GM20000 (cell line): ENCODE measurements around the gene RARRES1.
"Not testable (repeated sequence)": the region's sequence is repeated elsewhere in the genome, so short reads cannot be mapped to it uniquely, and the experiment has no call there.

ENCODE experiments used
- DNase-seq: peaks from one replicate; pipeline ENCODE4 v3.0.0; 2012; ENCODE audit warnings: low spot score
- TF ChIP-seq, protein P1 (sequence below): IDR thresholded peaks from 2 replicates; pipeline ENCODE4 v1.5.1; 2012; ENCODE audit warnings: mild to moderate bottlenecking, control low read depth; ENCODE audit errors: extremely low read depth, missing control alignments

The RARRES1 gene

DNA sequence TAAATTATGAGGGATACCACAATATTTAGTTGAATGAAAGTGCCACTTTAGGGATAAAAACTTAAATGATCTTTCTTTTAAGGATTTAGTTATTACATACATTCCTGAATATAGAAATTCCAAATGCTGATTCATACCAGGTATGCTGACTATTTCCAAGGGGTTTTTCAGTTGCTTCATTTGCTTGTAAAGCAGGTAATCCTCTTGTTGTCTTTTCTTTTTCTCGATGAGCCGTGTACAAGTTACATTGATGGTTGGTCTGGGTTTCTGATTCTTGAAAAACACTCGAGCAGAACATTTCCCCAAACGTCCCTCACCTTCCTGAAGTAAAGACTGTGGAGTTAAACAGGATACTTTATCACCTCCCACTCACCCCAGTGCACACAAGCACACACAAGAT, 21.7 kb downstream of the RARRES1 start:
- TF ChIP-seq, protein P1, sequence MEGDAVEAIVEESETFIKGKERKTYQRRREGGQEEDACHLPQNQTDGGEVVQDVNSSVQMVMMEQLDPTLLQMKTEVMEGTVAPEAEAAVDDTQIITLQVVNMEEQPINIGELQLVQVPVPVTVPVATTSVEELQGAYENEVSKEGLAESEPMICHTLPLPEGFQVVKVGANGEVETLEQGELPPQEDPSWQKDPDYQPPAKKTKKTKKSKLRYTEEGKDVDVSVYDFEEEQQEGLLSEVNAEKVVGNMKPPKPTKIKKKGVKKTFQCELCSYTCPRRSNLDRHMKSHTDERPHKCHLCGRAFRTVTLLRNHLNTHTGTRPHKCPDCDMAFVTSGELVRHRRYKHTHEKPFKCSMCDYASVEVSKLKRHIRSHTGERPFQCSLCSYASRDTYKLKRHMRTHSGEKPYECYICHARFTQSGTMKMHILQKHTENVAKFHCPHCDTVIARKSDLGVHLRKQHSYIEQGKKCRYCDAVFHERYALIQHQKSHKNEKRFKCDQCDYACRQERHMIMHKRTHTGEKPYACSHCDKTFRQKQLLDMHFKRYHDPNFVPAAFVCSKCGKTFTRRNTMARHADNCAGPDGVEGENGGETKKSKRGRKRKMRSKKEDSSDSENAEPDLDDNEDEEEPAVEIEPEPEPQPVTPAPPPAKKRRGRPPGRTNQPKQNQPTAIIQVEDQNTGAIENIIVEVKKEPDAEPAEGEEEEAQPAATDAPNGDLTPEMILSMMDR, result no peak
- DNase-seq, result no peak

DNA sequence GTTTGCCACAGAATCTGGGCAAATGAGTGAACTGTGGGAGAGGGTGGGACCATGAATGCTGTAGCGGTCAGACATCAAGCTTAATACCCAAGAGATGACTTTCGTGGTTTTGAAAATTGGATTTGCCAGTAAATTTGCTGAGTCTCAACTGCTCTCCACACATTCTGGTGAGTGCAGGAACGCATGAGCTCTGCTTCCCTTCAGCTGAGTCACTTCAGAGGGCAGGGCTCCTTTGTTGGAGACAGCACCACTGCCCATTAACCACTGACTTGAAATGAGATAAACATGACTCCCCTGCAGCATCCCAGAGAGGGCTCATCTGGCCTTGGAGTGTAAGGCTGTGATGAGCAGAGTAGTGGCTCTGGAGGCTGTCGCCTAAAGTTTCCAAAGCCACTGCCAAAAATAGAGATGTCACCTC, 22.6 kb downstream of the RARRES1 start:
- TF ChIP-seq, protein P1, result no peak
- DNase-seq, result no peak

DNA sequence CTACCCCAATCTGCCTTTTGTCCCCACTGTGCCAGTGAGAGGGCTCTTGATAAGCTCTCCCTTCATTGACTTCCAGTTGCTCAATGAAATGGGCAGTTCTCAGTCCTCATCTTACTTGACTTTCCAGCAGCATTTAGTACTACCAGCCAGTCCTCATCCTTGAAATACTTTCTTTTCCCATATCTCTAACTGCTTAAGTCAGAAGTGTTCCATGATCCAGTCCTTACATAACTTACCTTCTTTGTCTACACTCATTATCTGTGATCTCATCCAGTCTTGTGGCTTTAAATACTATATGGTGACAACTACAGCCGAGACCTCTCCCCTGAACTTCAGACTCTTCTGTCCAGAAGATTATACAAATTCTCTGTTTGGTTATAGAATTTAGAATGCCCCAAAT, 28.7 kb downstream of the RARRES1 start:
- no peak for DNase-seq
- TF ChIP-seq, protein P1, result no peak

DNA sequence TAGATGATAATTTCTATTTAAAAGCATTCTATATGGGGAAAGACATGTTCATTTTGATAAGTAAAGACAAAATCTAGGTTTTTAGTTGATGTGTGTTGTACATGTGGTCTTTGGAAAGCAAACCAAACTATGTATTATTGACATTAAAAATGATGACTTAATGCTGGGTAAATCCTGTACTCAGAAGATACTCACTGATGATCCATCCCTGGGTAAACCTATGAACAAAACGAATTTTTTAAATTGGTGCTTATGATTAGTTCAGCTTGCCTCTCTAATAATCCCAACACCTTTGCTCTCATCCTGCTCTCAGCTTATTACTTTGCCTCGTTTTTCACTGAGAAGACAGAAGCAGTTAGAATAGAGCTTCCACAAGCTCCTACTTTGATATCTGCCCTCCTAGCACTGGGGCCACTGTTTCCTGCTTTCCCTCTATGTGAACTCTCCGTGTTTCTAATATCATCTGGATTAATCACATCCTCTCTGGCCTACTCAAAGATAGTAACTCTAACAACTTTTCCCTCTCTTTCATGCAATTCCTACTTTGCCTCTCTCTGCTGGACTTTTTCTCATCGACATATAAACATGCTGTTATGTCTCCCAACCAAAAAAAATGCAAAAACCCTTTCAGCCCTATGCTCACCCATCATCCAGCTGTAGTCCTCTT, 29.3 kb downstream of the RARRES1 start:
- TF ChIP-seq, protein P1, result no peak
- no peak for DNase-seq

DNA sequence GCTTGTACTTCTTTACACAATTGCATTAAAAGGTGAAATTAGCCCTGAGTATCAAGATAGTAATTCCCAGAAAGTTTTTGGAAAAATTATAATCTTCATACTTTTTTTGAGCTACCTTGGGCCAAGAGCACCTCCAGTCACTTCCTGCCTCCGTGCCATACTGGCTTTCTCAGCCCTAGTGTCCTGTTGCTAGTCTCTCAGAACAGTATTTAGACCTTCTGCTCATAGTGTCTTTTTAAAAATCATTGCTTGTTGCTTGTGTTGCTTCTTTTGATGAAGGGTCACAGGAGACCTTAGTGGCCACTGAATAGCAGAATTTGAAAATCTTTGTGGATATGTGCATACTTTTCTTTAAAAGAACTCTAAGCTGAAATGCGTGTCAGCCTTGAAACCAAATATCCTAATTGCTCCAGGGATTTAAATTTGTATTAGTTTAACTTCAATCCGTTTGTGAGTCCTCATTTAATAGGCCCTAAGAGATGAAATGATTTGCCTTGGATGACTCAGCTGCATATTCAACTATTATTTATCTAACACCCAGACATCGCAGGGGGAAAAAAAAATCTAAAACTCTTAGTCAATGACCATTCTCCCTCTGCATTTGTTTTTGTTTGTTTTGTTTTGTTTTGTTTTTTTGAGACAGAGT, 30.7 kb downstream of the RARRES1 start:
- TF ChIP-seq, protein P1, result no peak
- no peak for DNase-seq

DNA sequence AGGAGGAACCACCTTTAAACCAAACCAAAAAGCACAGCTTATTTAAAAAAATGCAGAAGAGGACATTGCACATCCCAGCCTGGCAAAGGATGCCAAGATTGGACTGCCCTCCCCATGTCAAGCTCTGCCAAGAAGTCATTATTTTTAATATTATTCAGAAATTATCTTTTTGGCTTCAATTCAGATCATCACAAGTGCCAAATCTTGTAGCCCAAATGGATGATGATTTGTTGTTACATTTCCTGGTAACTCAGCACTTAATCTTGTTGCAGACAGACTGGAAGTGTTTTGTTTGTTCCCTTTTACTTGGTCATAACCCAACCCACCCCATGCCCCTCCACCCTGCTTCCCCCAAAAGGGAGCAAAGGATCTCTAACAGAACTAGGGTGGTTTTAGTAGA, 31.7 kb downstream of the RARRES1 start:
- TF ChIP-seq, protein P1, result no peak
- DNase-seq, result no peak

DNA sequence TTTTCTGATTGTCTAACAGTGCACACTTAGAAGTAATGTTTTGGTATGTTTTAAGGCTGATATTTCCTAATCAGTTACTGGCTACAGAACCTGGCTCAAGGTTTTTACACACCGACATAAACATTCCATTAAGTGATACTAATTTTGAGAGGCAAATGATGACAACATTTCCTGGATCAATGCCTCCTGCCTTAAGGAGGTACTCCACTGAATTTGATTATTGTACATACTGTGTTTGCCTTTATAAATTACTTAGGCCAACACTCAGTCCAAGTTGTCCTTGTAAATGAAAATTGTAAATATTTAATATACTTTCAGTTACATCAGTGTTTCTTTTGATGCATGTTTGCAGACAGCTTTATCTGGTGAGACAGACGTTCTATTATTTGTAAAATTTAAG, 35.6 kb downstream of the RARRES1 start:
- TF ChIP-seq, protein P1, result no peak
- DNase-seq, result no peak

DNA sequence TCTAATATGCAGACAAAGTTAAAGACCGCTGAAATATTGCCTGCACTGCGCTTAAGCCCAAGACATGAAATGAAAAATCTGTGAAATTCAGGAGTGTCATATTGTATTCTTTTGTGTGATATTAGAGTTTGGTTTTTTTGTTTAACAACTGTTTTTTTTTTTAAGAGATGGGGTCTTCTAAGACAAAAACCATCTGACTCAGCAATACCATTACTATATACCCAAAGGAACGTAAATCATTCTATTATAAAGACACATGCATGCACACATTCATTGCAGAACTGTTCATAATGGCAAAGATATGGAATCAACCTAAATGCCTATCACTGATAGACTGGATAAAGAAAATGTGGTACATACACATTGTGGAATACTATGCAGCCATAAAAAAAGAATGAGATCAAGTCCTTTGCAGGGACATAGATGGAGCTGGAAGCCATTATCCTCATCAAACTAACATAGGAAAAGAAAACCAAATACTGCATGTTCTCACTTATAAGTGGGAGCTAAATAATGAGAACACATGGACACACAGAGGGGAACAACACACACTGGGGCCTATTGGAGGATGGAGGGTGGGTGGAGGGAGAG, 38.3 kb downstream of the RARRES1 start:
- DNase-seq, result not testable (repeated sequence)
